T-cell (primary cell): ENCODE measurements around the gene MYOM3. TPM values are rescaled to one million over a fixed set of nuclear protein-coding genes. Genes with fewer than 3 reads are reported as not detected.
"Not testable (repeated sequence)": the region's sequence is repeated elsewhere in the genome, so short reads cannot be mapped to it uniquely, and the experiment has no call there.

Source experiments
- ATAC-seq, 4 experiments: fragments of 200-7000 bp in 3 of 4; fragments of 150-1000 bp in 1 of 4; cut with Tn5 transposase; replicated peaks in 1 of 4; 1 replicate in 3 of 4; 2 replicates in 1 of 4; pipeline ENCODE4 v1.10.0; 2021; ENCODE audit warnings: moderate library complexity in 3 of 4, mild to moderate bottlenecking in 2 of 4, moderate number of reproducible peaks in 1 of 4
- CTCF ChIA-PET, 2 donors: fragments of 300-600 bp; sonication (Branson Sonifier 250); formaldehyde crosslinking; loops; one replicate each; lab custom pipeline; 2022; ENCODE audit warnings: antibody characterized with exemption in 2 of 2; lab: Charles Lee
- POLR2A ChIA-PET, 2 donors: fragments of 300-600 bp; sonication (Branson Sonifier 250); formaldehyde crosslinking; loops; one replicate each; lab custom pipeline; 2022; ENCODE audit warnings: antibody characterized with exemption in 2 of 2; lab: Charles Lee
- DNase-seq, 35 experiments: peaks; one replicate each; pipeline versions ENCODE4 v3.0.0 to v3.0.0-alpha.2; 2013 to 2023
- H3K27ac ChIP-seq: one replicate; pipeline ENCODE4 v1.5.1; 2013; ENCODE audit warnings: low read length
- H3K27me3 ChIP-seq, 2 experiments: replicated peaks in 1 of 2; 1 replicate in 1 of 2; 2 replicates in 1 of 2; pipeline versions ENCODE4 v1.6.1 to v1.7.0; 2013; ENCODE audit warnings: low read length in 1 of 2, mixed read lengths in 1 of 2; ENCODE audit not compliant: control insufficient read depth in 2 of 2, insufficient read depth in 2 of 2; ENCODE audit errors: extremely low read depth in 1 of 2
- H3K36me3 ChIP-seq, 2 donors: 1 replicate in 1 of 2; 2 replicates in 1 of 2; pipeline versions ENCODE4 v1.6.1 to v1.7.0; 2013; ENCODE audit warnings: low read length in 1 of 2; ENCODE audit not compliant: control insufficient read depth in 2 of 2, insufficient read depth in 1 of 2; ENCODE audit errors: extremely low read depth in 1 of 2
- H3K4me1 ChIP-seq, 2 experiments: 1 replicate in 1 of 2; 2 replicates in 1 of 2; pipeline versions ENCODE4 v1.6.1 to v1.7.0; 2013; ENCODE audit warnings: low read length in 2 of 2, mixed read lengths in 1 of 2; ENCODE audit not compliant: insufficient read depth in 2 of 2, control insufficient read depth in 1 of 2; ENCODE audit errors: extremely low read depth in 1 of 2
- H3K4me3 ChIP-seq, 2 donors: 1 replicate in 1 of 2; 2 replicates in 1 of 2; pipeline versions ENCODE4 v1.5.1 to v1.7.0; 2013; ENCODE audit warnings: mild to moderate bottlenecking in 2 of 2, low read length in 1 of 2, moderate library complexity in 1 of 2; ENCODE audit not compliant: control insufficient read depth in 1 of 2; ENCODE audit errors: extremely low read depth in 1 of 2
- H3K9me3 ChIP-seq: 2 replicates; pipeline ENCODE4 v1.7.0; 2013
- H3K27ac Mint-ChIP-seq, 2 donors: one replicate each; pipeline ENCODE4 v1.8.0; 2020 to 2021; ENCODE audit warnings: mild to moderate bottlenecking in 2 of 2, mixed read lengths in 2 of 2
- H3K27me3 Mint-ChIP-seq, 2 donors: one replicate each; pipeline ENCODE4 v1.8.0; 2021 to 2022; ENCODE audit warnings: mixed read lengths in 2 of 2
- H3K36me3 Mint-ChIP-seq: one replicate; pipeline ENCODE4 v1.8.0; 2021; ENCODE audit warnings: mixed read lengths
- H3K4me1 Mint-ChIP-seq, 3 donors: one replicate each; pipeline ENCODE4 v1.8.0; 2020 to 2022; ENCODE audit warnings: mixed read lengths in 3 of 3, mild to moderate bottlenecking in 1 of 3
- H3K4me3 Mint-ChIP-seq, 3 donors: one replicate each; pipeline ENCODE4 v1.8.0; 2020 to 2022; ENCODE audit warnings: mild to moderate bottlenecking in 3 of 3, mixed read lengths in 3 of 3, moderate library complexity in 3 of 3
- H3K9me3 Mint-ChIP-seq, 3 donors: one replicate each; pipeline ENCODE4 v1.8.0; 2020 to 2022; ENCODE audit warnings: mixed read lengths in 3 of 3
- WGBS: methylation state at CpG from one replicate; pipeline ENCODE4 v1.1.5; 2013; ENCODE audit warnings: missing lambda C conversion rate; ENCODE audit not compliant: insufficient coverage; 5-methylcytosine and 5-hydroxymethylcytosine counted together
- total RNA-seq, 35 experiments: library from RNA in 6 of 35; stranded (reverse) in 6 of 35; fragments of 120-200 nt in 1 of 35; gene quantifications; one replicate each; pipeline versions ENCODE4 v1.2.1 to v1.2.4 and lab custom pipeline; 2013 to 2026

The MYOM3 gene
- total RNA-seq, 5 donors from 2014 or later (not counting 1 experiment from before 2014, with no cell fraction given): not detected

GRCh38 chr1:24048205-24048869 is 63.6 kb downstream of the MYOM3 start:
- POLR2A ChIA-PET: interaction anchor here in 1 of 2 donors (0.6 kb wide), 1 partner anchor 17 kb away, joined by 3 read pairs; no protein-coding TSS in a partner anchor
- WGBS: 82% methylated on average over 2 of the region's 6 CpGs
- H3K36me3 ChIP-seq: no peaks in the 10 kb centered on the region

GRCh38 chr1:24047110-24047477 is 64.8 kb downstream of the MYOM3 start:
- Mint-ChIP-seq H3K9me3 (no peaks in the 10 kb centered on the region), H3K4me3 (no peak overlapping the region), H3K4me1 (no peaks in the 10 kb centered on the region), H3K36me3 (no peaks in the 10 kb centered on the region), H3K27me3 (peaks cover 0 to 5% of the 10 kb centered on the region in 2 donors), H3K27ac (no peak overlapping the region)
- H3K27me3 ChIP-seq: peaks cover 0 to 10% of the 10 kb centered on the region in 2 experiments
- H3K9me3 ChIP-seq: no peaks in the 10 kb centered on the region
- ATAC-seq: no peak
- H3K27ac ChIP-seq: no peak overlapping the region
- no peaks in the 10 kb centered on the region for H3K36me3 ChIP-seq
- ChIA-PET CTCF (no interaction called here), POLR2A (no interaction called here)
- 54% methylated on average over 3 of the region's 3 CpGs for WGBS
- no peak overlapping the region for H3K4me3 ChIP-seq
- DNase-seq: no peak
- no peaks in the 10 kb centered on the region for H3K4me1 ChIP-seq

More at GRCh38 chr1:24048205-24048869, 63.6 kb downstream of the MYOM3 start:
- DNase-seq: no peak
- no peak for ATAC-seq
- peaks cover 0 to 5% of the 10 kb centered on the region in 2 donors for H3K27me3 Mint-ChIP-seq
- no peaks in the 10 kb centered on the region for H3K36me3 Mint-ChIP-seq
- no peak overlapping the region for H3K27ac ChIP-seq
- peaks cover 0 to 10% of the 10 kb centered on the region in 2 experiments for H3K27me3 ChIP-seq
- no peaks in the 10 kb centered on the region for H3K9me3 ChIP-seq
- H3K9me3 Mint-ChIP-seq: no peaks in the 10 kb centered on the region
- no peak overlapping the region for H3K4me3 Mint-ChIP-seq
- H3K4me1 ChIP-seq: no peaks in the 10 kb centered on the region
- CTCF ChIA-PET: no interaction called here
- no peak overlapping the region for H3K4me3 ChIP-seq
- no peaks in the 10 kb centered on the region for H3K4me1 Mint-ChIP-seq
- no peak overlapping the region for H3K27ac Mint-ChIP-seq

GRCh38 chr1:24045771-24046170 is 66.2 kb downstream of the MYOM3 start:
- ATAC-seq: no peak
- no peaks in the 10 kb centered on the region for H3K36me3 ChIP-seq
- no peaks in the 10 kb centered on the region for H3K9me3 ChIP-seq
- DNase-seq: no peak
- ChIA-PET CTCF (interaction anchor here in 1 of 2 donors (0.7 kb wide), 1 partner anchor 58 kb away, joined by 4 read pairs; no protein-coding TSS in a partner anchor), POLR2A (interaction anchor here in 1 of 2 donors (0.5 kb wide), 1 partner anchor 926 kb away, joined by 3 read pairs; no protein-coding TSS in a partner anchor)
- H3K27ac Mint-ChIP-seq: no peak overlapping the region
- H3K9me3 Mint-ChIP-seq: no peaks in the 10 kb centered on the region
- H3K4me1 Mint-ChIP-seq: no peaks in the 10 kb centered on the region
- H3K27ac ChIP-seq: no peak overlapping the region
- no peak overlapping the region for H3K4me3 Mint-ChIP-seq
- WGBS: no CpG with 5 or more reads among the region's 2 CpGs
- H3K4me1 ChIP-seq: no peaks in the 10 kb centered on the region
- H3K36me3 Mint-ChIP-seq: no peaks in the 10 kb centered on the region
- peaks cover 0 to 10% of the 10 kb centered on the region in 2 experiments for H3K27me3 ChIP-seq
- H3K27me3 Mint-ChIP-seq: peaks cover 0 to 5% of the 10 kb centered on the region in 2 donors
- H3K4me3 ChIP-seq: no peak overlapping the region

GRCh38 chr1:24044672-24045071 is 67.3 kb downstream of the MYOM3 start:
- ATAC-seq, H3K4me3 ChIP-seq, H3K4me3 Mint-ChIP-seq, H3K27ac ChIP-seq, POLR2A ChIA-PET, H3K9me3 Mint-ChIP-seq, H3K36me3 Mint-ChIP-seq, H3K36me3 ChIP-seq, H3K4me1 ChIP-seq, H3K27me3 Mint-ChIP-seq, H3K27ac Mint-ChIP-seq, H3K4me1 Mint-ChIP-seq, DNase-seq, H3K9me3 ChIP-seq: not testable (repeated sequence)
- CTCF ChIA-PET: interaction anchor here in 1 of 2 donors (1.1 kb wide), 1 partner anchor 17 kb away, joined by 3 read pairs; no protein-coding TSS in a partner anchor
- WGBS: 100% methylated on average over 3 of the region's 5 CpGs
- peaks cover 0 to 10% of the 10 kb centered on the region in 2 experiments for H3K27me3 ChIP-seq

- H3K27me3 Mint-ChIP-seq: peaks cover 0 to 9% of the 10 kb centered on the region in 2 donors
- no peaks in the 10 kb centered on the region for H3K9me3 ChIP-seq
- H3K27ac Mint-ChIP-seq: no peak overlapping the region
- 50% methylated on average over 1 of the region's 1 CpG for WGBS
- POLR2A ChIA-PET: no interaction called here
- no peak overlapping the region for H3K4me3 Mint-ChIP-seq
- no peak for DNase-seq
- peaks cover 0 to 10% of the 10 kb centered on the region in 2 experiments for H3K27me3 ChIP-seq
- no peak overlapping the region for H3K4me3 ChIP-seq
- H3K4me1 ChIP-seq: no peaks in the 10 kb centered on the region
- no peak overlapping the region for H3K27ac ChIP-seq
- no peaks in the 10 kb centered on the region for H3K36me3 ChIP-seq
- no peaks in the 10 kb centered on the region for H3K36me3 Mint-ChIP-seq
- no peak for ATAC-seq
- H3K4me1 Mint-ChIP-seq: no peaks in the 10 kb centered on the region
- CTCF ChIA-PET: no interaction called here
- H3K9me3 Mint-ChIP-seq: no peaks in the 10 kb centered on the region
These were observed 68.4 kb downstream of the MYOM3 start for GRCh38 chr1:24043345-24044032.

GRCh38 chr1:24042315-24042714 is 69.6 kb downstream of the MYOM3 start:
- ATAC-seq (no peak), DNase-seq (no peak)
- Mint-ChIP-seq H3K4me1 (no peaks in the 10 kb centered on the region), H3K4me3 (no peak overlapping the region), H3K27ac (no peak overlapping the region), H3K27me3 (peaks cover 0 to 7% of the 10 kb centered on the region in 2 donors), H3K36me3 (no peaks in the 10 kb centered on the region), H3K9me3 (no peaks in the 10 kb centered on the region)
- H3K36me3 ChIP-seq: no peaks in the 10 kb centered on the region
- POLR2A ChIA-PET: no interaction called here
- CTCF ChIA-PET: no interaction called here
- WGBS: 75% methylated on average over 1 of the region's 4 CpGs
- H3K27ac ChIP-seq: no peak overlapping the region
- H3K4me3 ChIP-seq: no peak overlapping the region
- H3K9me3 ChIP-seq: no peaks in the 10 kb centered on the region
- no peaks in the 10 kb centered on the region for H3K4me1 ChIP-seq
- H3K27me3 ChIP-seq: peaks cover 0 to 10% of the 10 kb centered on the region in 2 experiments
